Smooth muscle cell (in vitro differentiated cells): ENCODE results near the gene SNURF. TPM values are rescaled to one million over a fixed set of nuclear protein-coding genes. Genes with fewer than 3 reads are reported as not detected.
A peak's percentile ranks its signal among the peaks of the same experiment; 100 is the strongest.

Experiments used
- DNase-seq: peaks from one replicate; lab custom pipeline; 2025; ENCODE audit not compliant: unreplicated experiment; lab: John Stamatoyannopoulos, UW
- H2AFZ ChIP-seq: fragments of 200-600 bp; sonication (generic); 2 replicates; pipeline ENCODE4 v1.6.0; 2016; ENCODE audit warnings: antibody characterized with exemption, low read depth, mild to moderate bottlenecking
- H3F3A ChIP-seq: fragments of 200-600 bp; sonication (generic); 2 replicates; pipeline ENCODE4 v1.6.0; 2017; ENCODE audit warnings: antibody characterized with exemption, low read depth
- H3K27ac ChIP-seq: fragments of 200-600 bp; sonication (generic); 2 replicates; pipeline ENCODE4 v1.5.1; 2016; ENCODE audit warnings: low read depth, mild to moderate bottlenecking
- H3K27me3 ChIP-seq: fragments of 200-600 bp; sonication (generic); 2 replicates; pipeline ENCODE4 v1.6.1; 2016; ENCODE audit warnings: low read depth, mild to moderate bottlenecking
- H3K36me3 ChIP-seq: fragments of 200-600 bp; sonication (generic); 2 replicates; pipeline ENCODE4 v1.5.1; 2016; ENCODE audit warnings: low read depth
- H3K4me1 ChIP-seq: fragments of 200-600 bp; sonication (generic); 2 replicates; pipeline ENCODE4 v1.5.1; 2016; ENCODE audit warnings: low read depth
- H3K4me2 ChIP-seq: fragments of 200-600 bp; sonication (generic); 2 replicates; pipeline ENCODE4 v1.6.0; 2016; ENCODE audit warnings: mild to moderate bottlenecking
- H3K4me3 ChIP-seq: fragments of 200-600 bp; sonication (generic); 2 replicates; pipeline ENCODE4 v1.5.1; 2016; ENCODE audit warnings: mild to moderate bottlenecking
- H3K79me2 ChIP-seq: fragments of 200-600 bp; sonication (generic); 2 replicates; pipeline ENCODE4 v1.6.0; 2016; ENCODE audit warnings: low read depth, mild to moderate bottlenecking
- H3K9ac ChIP-seq: fragments of 200-600 bp; sonication (generic); 2 replicates; pipeline ENCODE4 v1.6.0; 2016; ENCODE audit warnings: low read depth
- H3K9me3 ChIP-seq: fragments of 200-600 bp; sonication (generic); replicated peaks from 2 replicates; pipeline ENCODE4 v1.5.1; 2016; ENCODE audit warnings: low read depth
- H4K20me1 ChIP-seq: fragments of 200-600 bp; sonication (generic); 2 replicates; pipeline ENCODE4 v1.6.0; 2016; ENCODE audit warnings: low read depth
- WGBS: methylation state at CpG from one replicate; pipeline ENCODE4 v1.1.7; 2016; ENCODE audit warnings: low lambda C conversion rate; 5-methylcytosine and 5-hydroxymethylcytosine counted together
- polyA plus RNA-seq: library from polyadenylated mRNA; unstranded; fragments of >200 nt; fragmentation: Nextera tagmentation; extraction: Ambion mirVana; gene quantifications from 2 replicates; pipeline ENCODE4 v1.2.1, GENCODE V29; 2016
- total RNA-seq: library from RNA; depleted of rRNA; stranded (reverse); fragments of >200 nt; gene quantifications from 2 replicates; pipeline ENCODE4 v1.2.3, GENCODE V29; 2014
- TF ChIP-seq, protein P1 (sequence below): fragments of 200-600 bp; sonication (generic); IDR thresholded peaks from 2 replicates; pipeline ENCODE4 v1.5.1; 2017; ENCODE audit warnings: borderline replicate concordance, mild to moderate bottlenecking, antibody characterized with exemption; ENCODE audit not compliant: insufficient read depth, poor library complexity, severe bottlenecking

SNURF gene
- total and polyA plus RNA-seq, 2 experiments from 2014 or later, result 5.2 to 17.3 TPM

- Histone ChIP-seq H3K9ac (no peak overlapping the region), H3K4me2 (no peak overlapping the region), H2AFZ (no peak overlapping the region), H4K20me1 (peaks cover 15% of the 10 kb centered on the region), H3K27me3 (no peaks in the 10 kb centered on the region), H3K4me3 (no peak overlapping the region), H3K36me3 (no peaks in the 10 kb centered on the region), H3F3A (no peaks in the 10 kb centered on the region), H3K9me3 (no peaks in the 10 kb centered on the region), H3K4me1 (no peaks in the 10 kb centered on the region), H3K79me2 (peaks cover 10% of the 10 kb centered on the region), H3K27ac (no peak overlapping the region)
- no peak for DNase-seq
- TF ChIP-seq, protein P1, sequence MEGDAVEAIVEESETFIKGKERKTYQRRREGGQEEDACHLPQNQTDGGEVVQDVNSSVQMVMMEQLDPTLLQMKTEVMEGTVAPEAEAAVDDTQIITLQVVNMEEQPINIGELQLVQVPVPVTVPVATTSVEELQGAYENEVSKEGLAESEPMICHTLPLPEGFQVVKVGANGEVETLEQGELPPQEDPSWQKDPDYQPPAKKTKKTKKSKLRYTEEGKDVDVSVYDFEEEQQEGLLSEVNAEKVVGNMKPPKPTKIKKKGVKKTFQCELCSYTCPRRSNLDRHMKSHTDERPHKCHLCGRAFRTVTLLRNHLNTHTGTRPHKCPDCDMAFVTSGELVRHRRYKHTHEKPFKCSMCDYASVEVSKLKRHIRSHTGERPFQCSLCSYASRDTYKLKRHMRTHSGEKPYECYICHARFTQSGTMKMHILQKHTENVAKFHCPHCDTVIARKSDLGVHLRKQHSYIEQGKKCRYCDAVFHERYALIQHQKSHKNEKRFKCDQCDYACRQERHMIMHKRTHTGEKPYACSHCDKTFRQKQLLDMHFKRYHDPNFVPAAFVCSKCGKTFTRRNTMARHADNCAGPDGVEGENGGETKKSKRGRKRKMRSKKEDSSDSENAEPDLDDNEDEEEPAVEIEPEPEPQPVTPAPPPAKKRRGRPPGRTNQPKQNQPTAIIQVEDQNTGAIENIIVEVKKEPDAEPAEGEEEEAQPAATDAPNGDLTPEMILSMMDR, result no peak
- 80% methylated on average over 3 of the region's 3 CpGs for WGBS
These were observed 22.1 kb downstream of the SNURF start for GRCh38 chr15:24976932-24977331.

DNA sequence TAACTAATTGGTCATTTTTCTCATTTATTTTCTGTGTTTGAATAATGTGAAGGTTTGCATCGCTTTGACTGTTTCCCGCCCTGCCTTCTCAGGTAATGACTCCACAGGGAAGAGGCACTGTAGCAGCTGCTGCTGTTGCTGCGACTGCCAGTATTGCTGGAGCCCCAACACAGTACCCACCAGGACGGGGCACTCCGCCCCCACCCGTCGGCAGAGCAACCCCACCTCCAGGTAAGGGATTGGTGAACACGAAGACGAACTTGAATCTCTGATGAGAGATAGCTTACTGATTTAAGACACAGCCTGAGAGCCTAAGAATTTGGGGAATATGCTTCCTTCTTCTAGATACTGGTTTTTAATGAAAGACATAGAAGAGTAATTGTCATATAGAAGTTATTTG, 22.9 kb downstream of the SNURF start:
- TF ChIP-seq, protein P1, result no peak
- no peaks in the 10 kb centered on the region for H3F3A ChIP-seq
- H3K9ac ChIP-seq, result no peak overlapping the region
- H3K27ac ChIP-seq, result no peak overlapping the region
- no peak overlapping the region for H2AFZ ChIP-seq
- no peaks in the 10 kb centered on the region for H3K4me1 ChIP-seq
- H3K4me2 ChIP-seq, result no peak overlapping the region
- H4K20me1 ChIP-seq, result peaks cover 15% of the 10 kb centered on the region
- DNase-seq, result no peak
- H3K36me3 ChIP-seq, result no peaks in the 10 kb centered on the region
- H3K27me3 ChIP-seq, result no peaks in the 10 kb centered on the region
- no peak overlapping the region for H3K4me3 ChIP-seq
- no peaks in the 10 kb centered on the region for H3K9me3 ChIP-seq
- WGBS, result 82% methylated on average over 9 of the region's 9 CpGs
- H3K79me2 ChIP-seq, result peaks cover 15% of the 10 kb centered on the region

DNA sequence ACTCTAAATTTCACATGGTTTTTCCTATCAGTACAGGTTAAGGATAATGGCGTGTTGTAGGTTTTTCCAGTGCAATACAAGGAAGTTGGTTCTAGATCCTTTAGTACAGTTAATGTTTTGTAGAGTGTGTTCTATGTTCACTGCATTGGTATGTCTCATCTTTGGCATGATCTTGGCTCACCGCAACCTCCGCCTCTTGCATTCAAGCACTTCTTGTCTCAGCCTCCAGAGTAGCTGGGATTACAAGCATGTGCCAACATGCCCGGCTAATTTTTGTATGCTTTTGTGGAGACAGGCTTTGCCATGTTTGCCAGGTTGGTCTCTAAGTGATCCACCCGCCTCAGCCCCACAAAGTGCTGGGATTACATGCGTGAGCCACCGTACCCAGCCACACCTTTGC, 30.4 kb downstream of the SNURF start:
- Histone ChIP-seq H3K79me2 (peaks cover 42% of the 10 kb centered on the region), H3K4me2 (no peak overlapping the region), H3K36me3 (no peaks in the 10 kb centered on the region), H2AFZ (no peak overlapping the region), H3K27ac (peak overlapping the region; percentile 8), H4K20me1 (peaks cover 55% of the 10 kb centered on the region), H3K27me3 (no peaks in the 10 kb centered on the region), H3K9ac (no peak overlapping the region), H3K9me3 (no peaks in the 10 kb centered on the region), H3K4me3 (no peak overlapping the region), H3F3A (no peaks in the 10 kb centered on the region), H3K4me1 (no peaks in the 10 kb centered on the region)
- WGBS, result 84% methylated on average over 7 of the region's 7 CpGs
- DNase-seq, result no peak
- TF ChIP-seq, protein P1, result no peak

GRCh38 chr15:24986653-24987052, 31.9 kb downstream of the SNURF start:
- Histone ChIP-seq H3K4me1 (no peaks in the 10 kb centered on the region), H3K36me3 (no peaks in the 10 kb centered on the region)
- 81% methylated on average over 6 of the region's 6 CpGs for WGBS

More at GRCh38 chr15:24986653-24987052, 31.9 kb downstream of the SNURF start:
- H4K20me1 ChIP-seq, result peaks cover 67% of the 10 kb centered on the region
- no peak overlapping the region for H3K27ac ChIP-seq
- peaks cover 6% of the 10 kb centered on the region for H3K9me3 ChIP-seq
- TF ChIP-seq, protein P1, result no peak
- no peak overlapping the region for H3K4me3 ChIP-seq
- peaks cover 43% of the 10 kb centered on the region for H3K79me2 ChIP-seq
- no peak for DNase-seq
- no peaks in the 10 kb centered on the region for H3F3A ChIP-seq
- no peak overlapping the region for H2AFZ ChIP-seq
- no peaks in the 10 kb centered on the region for H3K27me3 ChIP-seq
- no peak overlapping the region for H3K4me2 ChIP-seq
- no peak overlapping the region for H3K9ac ChIP-seq
